ENCODE results near the gene TMEM132D. TPM values are rescaled to one million over a fixed set of nuclear protein-coding genes. Genes with fewer than 3 reads are reported as not detected.
A peak's percentile ranks its signal among the peaks of the same experiment; 100 is the strongest.
"Not testable (repeated sequence)": the region's sequence is repeated elsewhere in the genome, so short reads cannot be mapped to it uniquely, and the experiment has no call there.

TMEM132D gene
- total RNA-seq, 2 donors from 2014 or later = not detected

GRCh38 chr12:129193263-129193871 lies 710.5 kb downstream of the TMEM132D start:
- Histone ChIP-seq H3K9me3 (peaks cover 0 to 12% of the 10 kb centered on the region in 2 donors), H3K27ac (no peak overlapping the region), H3K4me1 (no peaks in the 10 kb centered on the region), H3K4me3 (no peak overlapping the region), H3K27me3 (no peaks in the 10 kb centered on the region), H3K36me3 (no peaks in the 10 kb centered on the region)
- DNase-seq (ENCODE audit: low spot score) = no peak
- peak in 1 of 2 donors; percentile 12 for TF ChIP-seq CTCF (IDR thresholded peaks at IDR 0.05)

GRCh38 chr12:129190827-129191226 lies 713.0 kb downstream of the TMEM132D start:
- Histone ChIP-seq H3K27ac (no peak overlapping the region), H3K9me3 (peaks cover 0 to 12% of the 10 kb centered on the region in 2 donors), H3K27me3 (no peaks in the 10 kb centered on the region), H3K4me3 (no peak overlapping the region), H3K36me3 (no peaks in the 10 kb centered on the region), H3K4me1 (no peaks in the 10 kb centered on the region)
- no peak for DNase-seq (ENCODE audit: low spot score)
- no peak for TF ChIP-seq CTCF (IDR thresholded peaks at IDR 0.05)

- not testable (repeated sequence) for H3K4me3 ChIP-seq; H3K27ac ChIP-seq; H3K36me3 ChIP-seq; H3K4me1 ChIP-seq; H3K27me3 ChIP-seq; DNase-seq (ENCODE audit: low spot score)
- H3K9me3 ChIP-seq = peaks cover 0 to 12% of the 10 kb centered on the region in 2 donors
Observed at GRCh38 chr12:129189879-129190278, 713.9 kb downstream of the TMEM132D start.

GRCh38 chr12:129186952-129187351 lies 716.9 kb downstream of the TMEM132D start:
- no peak for TF ChIP-seq CTCF (IDR thresholded peaks at IDR 0.05)
- Histone ChIP-seq H3K36me3 (no peaks in the 10 kb centered on the region), H3K27ac (no peak overlapping the region), H3K4me1 (no peaks in the 10 kb centered on the region), H3K27me3 (no peaks in the 10 kb centered on the region), H3K4me3 (no peak overlapping the region), H3K9me3 (no peaks in the 10 kb centered on the region)
- DNase-seq (ENCODE audit: low spot score) = no peak

GRCh38 chr12:129185855-129186254 lies 718.0 kb downstream of the TMEM132D start:
- Histone ChIP-seq H3K4me3 (no peak overlapping the region), H3K27me3 (no peaks in the 10 kb centered on the region), H3K27ac (no peak overlapping the region), H3K36me3 (no peaks in the 10 kb centered on the region), H3K4me1 (no peaks in the 10 kb centered on the region), H3K9me3 (no peaks in the 10 kb centered on the region)
- DNase-seq (ENCODE audit: low spot score) = no peak
- no peak for TF ChIP-seq CTCF (IDR thresholded peaks at IDR 0.05)

GRCh38 chr12:129184127-129184928 lies 719.5 kb downstream of the TMEM132D start:
- Histone ChIP-seq H3K4me1 (no peaks in the 10 kb centered on the region), H3K27me3 (no peaks in the 10 kb centered on the region), H3K4me3 (no peak overlapping the region), H3K36me3 (no peaks in the 10 kb centered on the region), H3K27ac (no peak overlapping the region), H3K9me3 (no peaks in the 10 kb centered on the region)
- TF ChIP-seq CTCF (IDR thresholded peaks at IDR 0.05) = no peak
- DNase-seq (ENCODE audit: low spot score) = no peak
